ENCODE measurements around the gene PAQR9.

The PAQR9 gene

GRCh38 chr3:142951794-142952193 is 11.7 kb downstream of the PAQR9 start:
- DNase-seq (ENCODE audit: low read depth in 2 of 2) = no peak

- no peak for DNase-seq (ENCODE audit: low read depth in 2 of 2)
Observed at GRCh38 chr3:142950972-142951371, 12.5 kb downstream of the PAQR9 start.

DNA sequence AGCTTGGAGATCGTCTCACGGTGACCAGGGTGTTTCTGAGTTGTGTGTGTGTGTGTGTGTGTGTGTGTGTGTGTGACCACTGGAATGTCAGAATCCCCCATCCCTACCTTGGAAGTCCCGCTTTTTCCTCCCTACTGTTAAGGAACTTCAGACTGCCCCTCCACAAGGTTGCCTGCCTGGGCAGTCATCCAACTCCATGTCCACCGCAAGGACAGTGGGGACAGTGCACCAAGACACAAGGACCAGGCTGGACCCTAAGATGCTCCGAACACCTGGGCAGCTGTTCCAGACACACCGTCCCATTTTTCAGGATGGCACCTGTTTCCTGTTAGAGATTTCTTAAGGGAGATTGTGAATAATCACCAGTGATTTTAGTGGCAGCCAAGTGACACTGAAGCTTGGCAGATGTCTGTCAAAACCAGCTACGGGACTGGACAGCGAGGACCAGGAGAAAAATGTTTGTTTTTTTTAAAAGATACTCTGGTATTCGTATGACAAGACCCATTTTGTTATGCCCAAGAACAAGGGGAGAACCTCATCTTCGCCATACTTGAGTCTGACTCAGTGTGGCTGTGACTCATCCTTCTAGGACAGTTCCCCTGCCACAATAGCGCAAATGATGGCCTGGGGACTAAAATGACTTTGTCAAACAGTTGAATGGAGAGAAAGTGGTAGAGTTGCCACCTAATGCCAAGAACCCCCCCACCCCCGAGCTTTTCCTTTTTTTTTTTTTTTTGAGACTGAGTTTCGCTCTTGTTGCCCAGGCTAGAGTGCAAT is 15.5 kb downstream of the PAQR9 start:
- no peak for DNase-seq (ENCODE audit: low read depth in 2 of 2)

- no peak for DNase-seq (ENCODE audit: low read depth in 2 of 2)
Observed at GRCh38 chr3:142947352-142947751, 16.1 kb downstream of the PAQR9 start.

DNA sequence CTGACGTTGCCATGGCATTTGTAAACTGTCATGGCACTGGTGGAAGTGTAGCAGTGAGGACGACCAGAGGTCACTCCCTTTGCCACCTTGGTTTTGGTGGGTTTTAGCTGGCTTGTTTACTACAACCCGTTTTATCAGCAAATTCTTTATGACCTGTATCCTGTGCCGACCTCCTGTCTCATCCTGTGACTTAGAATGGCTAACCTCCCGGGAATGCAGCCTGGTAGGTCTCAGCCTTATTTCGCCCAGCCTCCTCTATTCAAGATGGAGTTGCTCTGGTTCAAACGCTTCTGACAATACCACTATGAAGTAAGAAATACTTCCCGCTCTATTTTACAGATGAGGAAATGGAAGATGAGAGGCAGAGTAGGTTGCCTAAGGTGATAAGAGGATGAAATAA is 16.6 kb downstream of the PAQR9 start:
- no peak for DNase-seq (ENCODE audit: low read depth in 2 of 2)

DNA sequence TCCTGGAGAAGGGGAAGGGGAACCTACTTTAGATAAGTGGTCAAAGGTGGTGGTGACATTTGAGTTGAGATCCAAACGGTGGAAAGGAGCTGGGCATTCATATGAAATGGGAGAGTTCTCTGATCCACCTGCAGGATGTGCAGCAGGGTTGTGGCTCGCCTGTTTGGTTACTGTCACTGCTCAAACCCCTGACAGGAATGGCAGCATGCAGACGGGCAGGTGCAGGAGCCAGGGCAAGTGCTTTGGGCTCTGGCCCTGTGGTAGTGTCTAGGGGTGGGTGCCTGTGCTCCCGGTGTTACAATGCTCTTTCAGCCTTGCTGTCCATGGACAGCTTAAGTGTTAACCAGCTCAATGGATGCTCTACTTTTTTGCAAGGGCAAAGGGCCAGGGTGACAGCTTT is 18.5 kb downstream of the PAQR9 start:
- DNase-seq (ENCODE audit: low read depth in 2 of 2) = no peak

DNA sequence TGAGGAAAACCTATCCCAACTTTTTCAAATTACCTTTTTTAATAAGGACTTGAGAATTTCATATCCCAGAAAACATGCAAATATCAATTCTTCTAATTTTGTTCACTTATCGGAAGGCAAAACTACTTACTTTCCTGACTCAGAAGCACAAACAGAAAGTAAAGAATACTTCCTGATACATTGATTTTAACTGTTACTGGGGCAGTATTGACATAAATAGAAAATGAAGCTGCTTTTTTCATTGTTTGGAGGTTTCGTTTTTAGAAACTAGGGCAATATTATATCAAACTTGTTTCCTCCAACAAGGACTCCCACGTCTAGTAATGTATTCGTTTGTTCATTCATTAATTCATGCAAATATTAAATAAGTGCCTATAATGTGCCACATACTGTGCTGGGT is 19.1 kb downstream of the PAQR9 start:
- DNase-seq (ENCODE audit: low read depth in 2 of 2) = no peak

DNA sequence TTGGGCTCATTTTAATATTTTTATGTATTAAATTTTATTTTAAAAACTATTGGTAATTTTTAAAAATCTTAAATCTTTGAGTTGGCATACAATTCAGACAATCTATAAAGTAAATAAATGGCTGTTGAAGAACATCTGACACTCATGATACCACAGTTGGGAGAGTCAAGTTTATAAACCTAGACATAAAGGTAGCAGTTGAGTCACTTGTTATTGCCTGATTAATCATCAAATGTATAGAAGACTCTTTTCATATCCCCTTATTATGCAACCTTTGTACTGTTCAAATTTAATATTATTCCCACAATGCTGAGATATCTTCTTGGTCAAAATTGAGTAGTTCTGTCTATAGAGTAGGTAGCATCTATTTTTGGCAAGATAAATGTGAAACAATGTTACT is 19.6 kb downstream of the PAQR9 start:
- no peak for DNase-seq (ENCODE audit: low read depth in 2 of 2)

DNA sequence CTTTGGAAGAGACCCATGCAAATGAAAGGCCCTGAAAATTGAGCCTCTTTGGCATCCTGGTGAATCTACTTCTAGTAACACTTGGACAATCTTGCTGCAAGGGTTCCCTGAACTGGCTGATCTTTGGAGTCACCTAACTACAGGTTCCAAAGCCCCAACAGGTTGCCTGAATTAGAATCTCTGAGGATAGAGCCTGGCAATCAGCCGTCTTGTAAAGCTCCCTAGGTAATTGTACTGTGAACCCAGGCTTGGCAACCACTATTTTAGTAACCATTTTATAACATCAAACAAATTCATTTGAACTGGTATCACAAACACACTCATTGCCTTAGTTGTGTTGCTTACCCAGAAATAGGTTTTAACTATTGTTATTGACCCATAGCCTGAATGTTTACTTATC is 20.1 kb downstream of the PAQR9 start:
- no peak for DNase-seq (ENCODE audit: low read depth in 2 of 2)

- no peak for DNase-seq (ENCODE audit: low read depth in 2 of 2)
Observed at GRCh38 chr3:142941373-142942123, 21.9 kb downstream of the PAQR9 start.

- no peak for DNase-seq (ENCODE audit: low read depth in 2 of 2)
Observed at GRCh38 chr3:142940472-142940871, 23.0 kb downstream of the PAQR9 start.

- no peak for DNase-seq (ENCODE audit: low read depth in 2 of 2)
Observed at GRCh38 chr3:142940000-142940399, 23.5 kb downstream of the PAQR9 start.

GRCh38 chr3:142935963-142936362 is 27.5 kb downstream of the PAQR9 start:
- no peak for DNase-seq (ENCODE audit: low read depth in 2 of 2)

GRCh38 chr3:142934887-142935269 is 28.6 kb downstream of the PAQR9 start:
- no peak for DNase-seq (ENCODE audit: low read depth in 2 of 2)

DNA sequence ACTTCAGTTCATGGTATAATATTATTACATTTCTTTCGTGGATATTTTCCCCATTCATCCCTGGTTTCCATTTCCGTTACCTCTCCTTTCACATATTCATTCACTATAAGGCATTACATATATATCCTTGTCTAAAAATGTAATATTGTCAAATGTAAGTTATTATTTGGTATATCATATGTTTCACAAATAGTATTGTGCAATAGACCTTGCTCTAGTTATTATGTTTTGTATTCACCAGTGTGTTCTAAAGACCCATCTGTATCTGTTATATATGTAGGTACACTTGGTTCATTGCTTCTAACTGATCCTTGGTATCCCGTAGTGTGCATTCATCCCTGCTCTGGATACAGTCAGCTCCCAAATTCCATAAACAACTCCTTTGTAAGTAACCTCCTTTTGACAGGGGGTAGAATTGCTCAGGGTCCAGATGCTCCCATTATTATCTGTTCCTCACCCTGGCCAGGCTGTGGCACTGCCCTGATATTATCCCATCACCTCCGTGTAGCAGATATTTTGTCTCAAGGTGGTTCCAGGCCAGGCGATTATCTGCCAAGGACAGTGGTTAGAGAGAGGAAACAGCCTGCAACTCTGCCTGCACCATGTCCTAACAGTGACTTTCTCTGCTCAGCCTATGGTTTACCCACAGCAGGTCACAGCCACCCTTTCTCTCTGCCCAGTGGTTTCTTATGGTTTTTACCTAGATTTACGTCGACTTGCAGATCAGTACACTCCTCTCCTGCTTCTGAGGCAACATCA is 29.2 kb downstream of the PAQR9 start:
- DNase-seq (ENCODE audit: low read depth in 2 of 2) = no peak

DNA sequence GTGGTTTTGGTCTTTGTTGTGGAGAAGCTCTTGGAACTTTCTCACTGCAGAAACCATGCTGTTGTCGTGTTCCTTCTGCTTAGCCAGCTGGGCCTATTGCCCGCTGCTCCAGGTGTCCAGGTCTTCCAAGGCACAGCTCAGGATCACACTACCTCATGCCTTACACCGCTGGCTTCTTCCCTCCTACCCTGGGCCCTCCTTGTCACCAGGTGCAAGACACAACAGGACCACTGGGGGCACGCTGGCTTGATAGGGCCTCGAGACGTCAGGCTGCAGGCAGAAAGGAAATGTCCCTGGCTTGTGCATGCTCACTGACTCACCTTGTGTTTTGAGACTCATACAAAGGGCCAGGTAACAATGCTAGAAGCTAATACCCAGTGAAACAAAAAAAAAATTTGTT is 32.3 kb downstream of the PAQR9 start:
- DNase-seq (ENCODE audit: low read depth in 2 of 2) = no peak

DNA sequence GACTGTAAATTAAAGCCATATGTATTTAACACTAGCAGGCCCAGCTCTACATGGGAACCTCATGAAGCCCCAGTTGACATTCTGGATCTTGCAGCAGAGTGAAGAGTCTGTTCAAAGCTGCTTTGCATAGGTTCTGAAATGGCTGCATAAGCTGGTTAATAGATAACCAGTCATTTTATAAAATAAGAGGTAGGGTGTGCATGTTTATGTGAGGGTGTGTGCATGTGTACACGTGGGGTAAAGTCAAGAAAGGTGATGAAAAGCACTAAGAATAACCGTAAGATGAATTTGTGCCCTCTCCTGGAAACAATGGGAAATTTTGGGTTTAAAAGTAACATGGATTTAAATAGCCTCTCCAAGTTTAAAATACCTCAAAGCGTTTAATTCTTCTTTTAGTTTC is 33.0 kb downstream of the PAQR9 start:
- no peak for DNase-seq (ENCODE audit: low read depth in 2 of 2)

DNA sequence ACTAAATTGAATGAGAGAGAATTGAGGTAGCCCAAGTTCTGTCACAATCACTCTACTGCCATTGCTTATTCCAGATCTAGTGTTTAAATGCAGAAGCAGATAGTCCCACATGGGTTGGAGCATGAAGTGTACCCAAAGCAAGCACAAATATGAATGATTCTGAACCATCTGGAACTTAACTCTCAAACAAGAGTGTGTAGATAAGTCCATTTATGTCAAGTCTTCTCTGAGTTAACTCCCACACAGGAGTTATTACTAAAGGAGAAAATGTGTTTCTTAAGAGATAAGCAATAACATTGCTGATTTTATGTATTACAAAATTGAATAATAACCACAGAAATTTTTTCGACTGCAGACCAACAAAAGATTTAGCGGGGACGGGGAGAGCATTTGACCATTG is 33.6 kb downstream of the PAQR9 start:
- DNase-seq (ENCODE audit: low read depth in 2 of 2) = no peak

DNA sequence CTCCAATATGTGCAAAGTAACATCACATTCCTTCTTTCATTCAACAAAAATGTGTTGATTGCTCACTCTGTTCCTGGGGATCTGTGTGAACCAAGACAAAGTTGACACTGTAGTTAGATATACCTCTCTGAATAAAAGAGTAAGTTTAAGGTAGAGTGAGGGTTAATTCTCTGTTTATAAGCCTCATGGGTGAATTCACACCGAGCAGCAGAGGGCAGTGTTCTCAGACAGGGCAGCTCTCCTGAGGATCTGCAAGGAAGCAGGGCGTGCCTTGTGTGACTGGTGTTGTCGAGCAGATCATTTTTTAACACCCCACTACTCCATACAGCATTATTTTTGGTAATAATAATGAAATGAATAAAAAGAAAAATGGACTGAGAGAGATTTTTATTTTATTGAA is 34.4 kb downstream of the PAQR9 start:
- no peak for DNase-seq (ENCODE audit: low read depth in 2 of 2)

GRCh38 chr3:142926368-142926944 is 37.0 kb downstream of the PAQR9 start:
- DNase-seq (ENCODE audit: low read depth in 2 of 2) = no peak

DNA sequence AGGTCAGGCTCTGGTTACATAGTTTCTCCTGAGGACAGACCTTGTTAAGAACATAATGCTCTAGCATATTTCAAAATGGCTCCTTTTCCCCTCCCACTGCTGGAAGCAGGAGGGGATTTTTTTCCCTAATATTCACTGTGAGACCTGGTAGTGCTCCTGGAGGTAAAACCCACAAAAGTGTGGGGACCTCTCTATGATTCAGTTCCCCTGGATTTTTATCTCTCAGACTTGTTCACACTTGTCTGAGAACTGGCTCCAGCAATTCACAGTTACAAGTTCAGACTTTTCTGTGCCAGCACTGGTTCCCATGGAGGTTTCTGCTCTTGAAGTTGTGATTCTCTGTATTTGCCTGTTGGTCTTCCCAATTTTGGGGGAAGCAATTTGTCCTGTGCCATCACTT is 38.3 kb downstream of the PAQR9 start:
- no peak for DNase-seq (ENCODE audit: low read depth in 2 of 2)

DNA sequence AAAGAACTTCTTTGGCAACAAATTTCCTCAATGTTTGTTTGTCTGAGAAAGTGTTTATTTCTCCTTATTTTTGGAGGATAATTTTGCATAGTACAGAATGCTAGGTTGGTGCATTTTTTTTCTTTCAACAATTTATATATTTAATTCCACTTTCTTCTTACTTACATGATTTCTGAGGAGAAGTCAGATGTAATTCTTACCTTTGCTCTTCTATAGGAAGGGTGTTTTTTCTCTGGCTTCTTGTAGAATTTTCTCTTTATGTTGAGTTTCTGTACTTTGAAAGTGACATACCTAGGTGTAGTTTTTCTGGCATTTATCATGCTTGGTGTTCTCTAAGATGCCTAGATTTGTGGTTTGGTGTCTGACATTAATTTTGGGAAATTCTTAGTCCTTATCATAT is 39.8 kb downstream of the PAQR9 start:
- no peak for DNase-seq (ENCODE audit: low read depth in 2 of 2)
